GM19395 (cell line): ENCODE data around the gene PRR22.
"Not testable (repeated sequence)": the region's sequence is repeated elsewhere in the genome, so short reads cannot be mapped to it uniquely, and the experiment has no call there.

ENCODE experiments used
- ATAC-seq: cut with Tn5 transposase; IDR thresholded peaks from one replicate; pipeline ENCODE4 v1.9.1; 2021; ENCODE audit warnings: mild to moderate bottlenecking, moderate library complexity; ENCODE audit not compliant: unreplicated experiment

PRR22 gene

DNA sequence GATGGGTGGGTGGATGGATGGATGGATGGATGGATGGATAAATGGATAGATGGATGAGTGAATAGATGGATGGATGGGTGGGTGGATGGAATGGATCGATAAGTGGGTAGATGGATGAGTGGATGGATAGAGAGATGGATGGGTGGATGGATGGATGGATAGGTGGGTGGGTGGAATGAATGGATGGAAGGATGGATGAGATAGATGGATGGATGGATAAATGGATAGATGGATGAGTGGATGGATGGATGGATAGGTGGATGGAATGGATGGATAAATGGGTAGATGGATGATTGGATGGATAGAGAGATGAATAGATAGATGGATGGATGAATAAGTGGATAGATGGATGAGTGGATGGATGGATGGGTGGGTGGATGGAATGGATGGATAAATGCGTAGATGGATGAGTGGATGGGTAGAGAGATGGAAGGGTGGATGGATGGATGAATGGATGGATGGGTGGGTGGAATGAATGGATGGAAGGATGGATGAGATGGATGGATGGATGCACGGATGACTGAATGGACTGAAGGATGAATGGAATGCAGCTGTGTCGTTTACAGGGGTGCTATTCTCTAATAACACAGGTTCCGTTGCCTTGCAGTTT is 21.8 kb downstream of the PRR22 start:
- ATAC-seq = no peak

DNA sequence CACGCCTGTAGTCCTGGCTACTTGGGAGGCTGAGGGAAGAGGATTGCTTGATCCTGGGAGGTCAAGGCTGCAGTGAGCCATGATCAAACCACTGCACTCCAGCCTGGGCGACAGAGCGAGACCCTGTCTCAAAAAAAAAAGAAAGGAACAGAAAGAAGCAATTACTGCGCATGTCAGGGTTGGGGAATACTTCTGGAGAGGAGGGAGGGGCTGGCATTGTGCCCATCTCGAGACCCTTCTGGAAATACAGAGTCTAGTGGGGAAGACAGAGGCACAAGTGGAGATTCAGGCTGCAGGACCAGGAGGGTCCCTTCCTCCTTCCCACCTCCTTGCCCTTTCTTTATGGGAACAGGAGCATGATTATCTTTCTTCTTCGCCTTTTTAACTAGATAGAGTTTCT is 30.8 kb downstream of the PRR22 start:
- no peak for ATAC-seq

DNA sequence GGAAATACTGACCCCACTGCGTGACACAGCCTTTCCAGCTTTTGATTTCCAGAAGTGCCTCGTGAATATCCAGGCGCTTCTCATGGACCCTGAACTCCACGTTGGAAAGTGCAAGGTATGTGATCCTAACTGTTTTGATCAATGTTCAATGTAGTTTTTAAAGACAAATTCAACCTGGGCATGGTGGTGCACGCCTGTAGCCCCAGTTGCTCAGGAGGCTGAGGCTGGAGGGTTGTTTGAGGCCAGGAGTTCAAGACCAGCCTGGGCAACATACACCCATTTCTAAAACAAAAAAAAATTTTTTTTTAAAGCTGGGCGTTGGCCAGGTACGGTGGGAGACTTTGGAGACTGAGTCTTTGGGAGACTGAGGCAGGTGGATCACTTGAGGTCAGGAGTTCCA is 32.8 kb downstream of the PRR22 start:
- no peak for ATAC-seq

DNA sequence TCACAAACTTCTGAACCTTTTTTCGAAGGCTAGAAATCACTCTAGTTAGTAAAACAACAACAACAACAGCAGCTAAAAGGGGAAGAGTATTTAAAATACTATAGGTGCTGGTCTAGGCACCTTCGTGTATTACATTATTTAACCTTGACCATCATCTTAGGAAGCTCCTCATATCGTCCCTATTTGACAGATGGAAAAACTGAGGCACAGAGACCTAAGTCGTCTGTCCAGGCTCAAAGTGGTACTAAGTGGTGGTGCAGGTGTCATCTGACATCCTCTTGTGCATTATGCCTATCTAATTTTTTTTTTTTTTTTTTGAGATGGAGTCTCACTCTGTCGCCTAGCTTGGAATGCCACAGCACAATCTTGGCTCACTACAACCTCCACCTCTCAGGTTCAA is 35.0 kb downstream of the PRR22 start:
- no peak for ATAC-seq

DNA sequence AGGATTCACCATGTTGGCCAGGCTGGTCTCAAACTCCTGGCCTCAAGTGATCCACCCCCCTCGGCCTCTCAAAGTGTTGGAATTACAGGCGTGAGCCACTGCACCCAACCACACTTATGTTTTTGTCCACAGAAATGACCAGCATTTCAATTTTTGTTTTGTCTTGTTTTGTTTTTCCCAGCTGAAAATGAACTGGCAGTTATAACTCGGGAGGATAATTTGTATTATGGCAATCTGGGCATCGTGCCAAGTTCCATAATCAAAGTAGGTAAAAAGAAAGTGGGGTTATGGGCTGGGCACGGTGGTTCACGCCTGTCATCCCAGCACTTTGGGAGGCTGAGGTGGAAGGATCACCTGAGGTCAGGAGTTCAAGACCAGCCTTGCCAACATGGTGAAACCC is 35.6 kb downstream of the PRR22 start:
- not testable (repeated sequence) for ATAC-seq

DNA sequence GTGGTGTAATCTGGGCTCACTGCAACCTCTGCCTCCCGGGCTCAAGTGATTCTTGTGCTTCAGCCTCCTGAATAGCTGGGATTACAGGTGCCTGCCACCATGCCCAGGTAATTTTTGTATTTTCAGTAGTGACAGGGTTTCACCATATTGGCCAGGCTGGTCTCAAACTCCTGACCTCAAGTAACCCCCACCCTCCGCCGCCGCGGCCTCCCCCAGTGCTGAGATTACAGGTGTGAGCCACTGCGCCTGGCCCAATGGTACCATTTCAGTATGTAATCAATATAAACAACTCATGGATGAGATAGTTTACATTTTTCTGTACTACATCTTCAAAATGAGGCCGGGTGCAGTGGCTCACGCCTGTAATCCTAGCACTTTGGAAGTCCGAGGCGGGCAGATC is 39.5 kb downstream of the PRR22 start:
- not testable (repeated sequence) for ATAC-seq

DNA sequence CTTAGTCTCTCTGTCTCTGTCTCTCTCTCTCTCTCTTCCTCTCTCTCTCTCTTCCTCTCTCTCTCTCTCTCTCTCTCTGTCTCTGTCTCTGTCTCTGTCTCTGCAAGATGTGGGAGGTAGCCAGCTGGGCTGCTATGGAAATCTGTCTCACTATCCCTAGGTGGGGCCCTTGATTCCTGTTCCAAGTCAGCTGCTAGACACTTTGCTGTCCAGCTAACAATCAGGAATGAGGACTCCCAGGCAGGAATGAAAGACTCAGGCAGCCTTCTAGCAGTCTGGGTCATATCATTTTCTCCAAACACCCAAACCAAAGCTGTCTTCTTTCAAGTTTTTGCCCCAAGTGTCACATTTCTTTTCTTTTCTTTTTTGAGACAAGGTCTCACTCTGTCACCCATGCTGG is 40.9 kb downstream of the PRR22 start:
- no peak for ATAC-seq

DNA sequence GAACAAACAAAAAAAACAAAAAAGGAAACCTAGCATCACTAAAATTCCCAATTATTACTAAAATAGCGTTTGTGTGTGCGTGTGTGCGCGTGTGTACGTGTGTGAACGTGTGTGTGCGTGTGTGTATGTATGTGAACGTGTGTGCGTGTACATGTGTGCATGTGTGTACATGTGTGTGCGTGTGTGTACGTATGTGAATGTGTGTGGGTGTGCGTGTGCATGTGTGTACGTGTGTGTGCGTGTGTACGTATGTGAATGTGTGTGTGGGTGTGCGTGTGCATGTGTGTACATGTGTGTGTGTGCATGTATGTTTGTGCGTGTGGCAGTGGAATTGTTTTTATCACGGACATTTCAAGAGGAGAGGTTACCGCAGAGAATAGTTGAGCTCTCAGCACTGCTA is 42.5 kb downstream of the PRR22 start:
- no peak for ATAC-seq

DNA sequence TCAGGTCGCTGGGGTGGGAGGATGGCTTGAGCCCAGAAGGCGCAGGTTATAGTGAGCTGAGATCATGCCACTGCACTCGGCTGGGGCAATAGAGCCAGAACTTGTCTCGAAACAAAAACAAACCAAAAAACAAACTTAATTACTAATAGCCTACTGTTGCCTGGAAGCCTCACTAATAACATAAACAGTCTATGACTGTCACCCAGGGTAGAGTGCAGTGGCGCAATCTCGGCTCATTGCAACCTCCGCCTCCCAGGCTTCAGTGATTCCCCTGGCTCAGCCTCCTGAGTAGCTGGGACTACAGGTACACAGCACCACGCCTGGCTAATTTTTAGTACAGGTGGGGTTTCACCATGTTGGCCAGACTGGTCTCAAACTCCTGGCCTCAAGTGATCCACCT is 46.1 kb downstream of the PRR22 start:
- no peak for ATAC-seq

DNA sequence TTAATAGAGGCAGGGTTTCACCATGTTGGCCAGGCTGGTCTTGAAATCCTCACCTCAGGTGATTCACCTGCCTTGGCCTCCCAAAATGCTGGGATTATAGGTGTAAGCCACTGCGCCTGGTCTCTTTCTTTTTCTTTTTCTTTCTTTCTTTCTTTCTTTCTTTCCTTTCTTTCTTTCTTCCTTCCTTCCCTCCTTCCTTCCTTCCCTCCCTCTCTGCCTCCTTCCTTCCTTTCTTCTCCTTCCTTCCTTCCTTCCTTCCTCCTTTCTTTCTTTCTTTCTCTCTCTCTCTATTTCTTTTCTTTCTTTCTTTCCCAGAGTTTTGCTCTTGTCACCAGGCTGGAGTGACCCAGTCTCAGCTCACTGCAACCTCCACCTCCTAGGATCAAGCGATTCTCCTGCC is 51.4 kb downstream of the PRR22 start:
- ATAC-seq = not testable (repeated sequence)
